Heart right ventricle (tissue), 16 donors: ENCODE results near the gene SNCA. TPM values are rescaled to one million over a fixed set of nuclear protein-coding genes. Genes with fewer than 3 reads are reported as not detected.

ENCODE experiments used
- ATAC-seq, 8 donors: fragments of 200-7000 bp; cut with Tn5 transposase; one replicate each; pipeline ENCODE4 v1.9.1; 2020; ENCODE audit warnings: mild to moderate bottlenecking in 8 of 8, moderate library complexity in 8 of 8, moderate number of reproducible peaks in 1 of 8
- DNase-seq, 2 donors: peaks; one replicate each; pipeline ENCODE4 v3.0.0-alpha.2; 2020
- H3K27ac ChIP-seq, 10 donors: fragments of 200-600 bp; sonication (generic) in 2 of 10; one replicate each; pipeline versions ENCODE4 v1.5.0 to v1.8.0; 2020 to 2022; ENCODE audit warnings: mild to moderate bottlenecking in 3 of 10
- H3K27me3 ChIP-seq, 7 donors: fragments of 200-600 bp; one replicate each; pipeline ENCODE4 v1.8.0; 2021 to 2022; ENCODE audit warnings: mild to moderate bottlenecking in 2 of 7
- H3K36me3 ChIP-seq, 9 donors: fragments of 200-600 bp; sonication (generic) in 1 of 9; one replicate each; pipeline versions ENCODE4 v1.5.0 to v1.8.0; 2020 to 2022; ENCODE audit warnings: mild to moderate bottlenecking in 2 of 9
- H3K4me1 ChIP-seq, 9 donors: fragments of 200-600 bp; sonication (generic) in 1 of 9; one replicate each; pipeline versions ENCODE4 v1.5.0 to v1.8.0; 2020 to 2022; ENCODE audit warnings: mild to moderate bottlenecking in 4 of 9
- H3K4me3 ChIP-seq, 10 donors: fragments of 200-600 bp; sonication (generic) in 2 of 10; one replicate each; pipeline versions ENCODE4 v1.5.0 to v1.8.0; 2020 to 2022; ENCODE audit warnings: mild to moderate bottlenecking in 7 of 10, moderate library complexity in 2 of 10
- H3K9me3 ChIP-seq, 11 donors: fragments of 200-600 bp in 10 of 11; sonication (generic) in 2 of 11; one replicate each; pipeline versions ENCODE4 v1.5.0 to v1.8.0; 2013 to 2022; ENCODE audit warnings: mild to moderate bottlenecking in 2 of 11, control low read depth in 1 of 11, moderate library complexity in 1 of 11
- WGBS, 2 donors: extraction: QIAGEN DNeasy Blood & Tissue Kit; methylation state at CpG; one replicate each; pipeline ENCODE4 v1.1.7; 2013; ENCODE audit warnings: inconsistent platforms in 1 of 2; 5-methylcytosine and 5-hydroxymethylcytosine counted together
- intact Hi-C, 10 donors: fragments of 100-400 bp; cut with DNase I; formaldehyde crosslinking; loops; one replicate each; pipeline versions ENCODE4 v1.11.1 to v1.14.2; 2022
- polyA plus RNA-seq, 2 donors: library from polyadenylated mRNA; stranded (reverse); fragments of 200-250 nt; gene quantifications; one replicate each; pipeline ENCODE4 v1.2.3, GENCODE V29; 2013
- total RNA-seq, 10 donors: library from RNA; stranded (reverse); fragmentation: NEBNext Ultra II Directional in 3 of 10; extraction: Animal tissue kit (Norgen Biotek cat#: 25700) in 3 of 10; gene quantifications; one replicate each; pipeline versions ENCODE4 v1.2.1 to v1.2.4, GENCODE V29; 2021 to 2023
- TF ChIP-seq, protein P1 (sequence below), 9 donors: fragments of 200-600 bp; sonication (generic) in 2 of 9; IDR thresholded peaks; one replicate each; pipeline versions ENCODE4 v1.5.0 to v1.8.0; 2021 to 2022; ENCODE audit warnings: antibody characterized with exemption in 9 of 9, mild to moderate bottlenecking in 5 of 9, moderate library complexity in 1 of 9
- donor health status: Arrhythmogenic right ventricular cardiomyopathy.
- donor health status: ischemic (EF 13 %, LVEDD 7.1; RV severe dilation, severe dysfunction).
- donor health status: healthy with polysubstance abuse.
- donor health status: DM: no; HTN: yes; CAD: no.
- donor health status: DM: no; HTN: no; CAD: no.
- donor health status: ischemic (EF 25% LVEDD 6.9; RV normal size, moderate dysfunction).
- donor health status: ischemic (EF 25% LVEDD 5.7; RV mildly dilated, moderate dysfunction).
- donor health status: healthy.
- donor health status: DM: yes; HTN: yes; CAD: no.
- donor health status: Ischemic cardiomyopathy.
- donor health status: ischemic (EF 35%, LVEDD 5.7; RV mildly dilated, moderate dysfunction).
- donor health status: nonischemic (EF 11% LVEDD 7.7; RV severe dilation, severe dysfunction).
- donor health status: DM: yes; HTN: yes; CAD: no.
- donor health status: PGD.
- donor health status: ischemic (EF 29% LVEDD 5.4; RV normal size, mild dysfunction).
- donor health status: nonischemic (EF 23%, LVEDD 6.1; RV moderate dilation, normal function).

Gene SNCA
- total and polyA plus RNA-seq, 12 donors, result 1.8 to 29.8 (median 3.2) TPM

DNA sequence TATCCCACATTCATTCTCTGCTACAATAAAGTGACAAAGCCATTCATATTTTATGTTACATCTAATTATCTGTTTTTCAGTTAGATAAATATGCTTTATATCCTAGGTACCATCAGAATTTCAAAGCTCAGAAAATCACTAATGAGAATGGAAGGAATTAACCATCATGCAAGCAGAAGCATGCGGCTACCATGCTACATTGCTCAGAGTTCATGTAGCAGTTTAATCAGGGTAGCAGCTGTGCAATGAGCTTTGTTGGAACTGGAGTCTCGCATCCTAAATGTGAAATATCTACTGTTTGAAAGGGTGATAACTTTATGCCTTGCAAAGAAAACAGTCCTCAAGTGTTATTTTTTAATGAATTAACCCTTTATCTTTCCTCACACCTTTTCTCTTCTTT, 77.5 kb downstream of the SNCA start:
- no peak overlapping the region for H3K27ac ChIP-seq
- WGBS, 2 donors, result 93 to 95% methylated on average over 2 of the region's 2 CpGs
- peaks cover 0 to 3% (median 0%) of the 10 kb centered on the region in 9 donors for H3K4me1 ChIP-seq
- H3K4me3 ChIP-seq, result no peak overlapping the region
- DNase-seq (no peak), ATAC-seq (no peak)
- no peaks in the 10 kb centered on the region for H3K27me3 ChIP-seq
- H3K36me3 ChIP-seq, result no peaks in the 10 kb centered on the region
- TF ChIP-seq, protein P1, sequence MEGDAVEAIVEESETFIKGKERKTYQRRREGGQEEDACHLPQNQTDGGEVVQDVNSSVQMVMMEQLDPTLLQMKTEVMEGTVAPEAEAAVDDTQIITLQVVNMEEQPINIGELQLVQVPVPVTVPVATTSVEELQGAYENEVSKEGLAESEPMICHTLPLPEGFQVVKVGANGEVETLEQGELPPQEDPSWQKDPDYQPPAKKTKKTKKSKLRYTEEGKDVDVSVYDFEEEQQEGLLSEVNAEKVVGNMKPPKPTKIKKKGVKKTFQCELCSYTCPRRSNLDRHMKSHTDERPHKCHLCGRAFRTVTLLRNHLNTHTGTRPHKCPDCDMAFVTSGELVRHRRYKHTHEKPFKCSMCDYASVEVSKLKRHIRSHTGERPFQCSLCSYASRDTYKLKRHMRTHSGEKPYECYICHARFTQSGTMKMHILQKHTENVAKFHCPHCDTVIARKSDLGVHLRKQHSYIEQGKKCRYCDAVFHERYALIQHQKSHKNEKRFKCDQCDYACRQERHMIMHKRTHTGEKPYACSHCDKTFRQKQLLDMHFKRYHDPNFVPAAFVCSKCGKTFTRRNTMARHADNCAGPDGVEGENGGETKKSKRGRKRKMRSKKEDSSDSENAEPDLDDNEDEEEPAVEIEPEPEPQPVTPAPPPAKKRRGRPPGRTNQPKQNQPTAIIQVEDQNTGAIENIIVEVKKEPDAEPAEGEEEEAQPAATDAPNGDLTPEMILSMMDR (IDR thresholded peaks at IDR 0.05), result no peak
- H3K9me3 ChIP-seq, result no peaks in the 10 kb centered on the region
- intact Hi-C loops, result no loop called here

DNA sequence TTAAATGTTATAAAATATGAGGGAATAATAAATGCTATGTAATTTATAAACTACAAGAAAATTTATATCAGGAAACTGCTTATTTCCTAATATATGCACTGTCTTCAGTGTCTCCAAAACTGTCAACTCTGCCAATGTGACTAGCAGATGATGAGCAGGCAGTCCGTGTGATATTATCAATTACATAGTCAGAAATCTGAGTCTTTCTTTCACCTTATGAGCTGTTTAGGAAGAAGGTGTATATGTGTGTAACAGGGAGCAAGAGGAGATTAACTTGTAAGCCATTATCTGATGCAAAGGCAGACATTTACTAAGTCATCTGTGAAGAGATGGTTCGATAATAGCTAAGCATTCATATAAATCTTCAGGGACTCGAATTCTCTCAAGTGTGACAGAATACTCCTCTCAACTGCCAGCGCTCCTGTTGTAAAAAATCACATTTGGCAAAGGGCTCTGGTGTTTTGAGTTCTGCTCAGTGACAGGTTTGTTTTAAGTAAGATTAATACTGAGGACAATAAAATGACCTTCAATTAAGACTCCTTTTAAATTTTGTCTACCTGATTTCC, 79.7 kb downstream of the SNCA start:
- TF ChIP-seq, protein P1 (IDR thresholded peaks at IDR 0.05), result no peak
- no peak overlapping the region for H3K4me3 ChIP-seq
- intact Hi-C loops, result no loop called here
- DNase-seq (no peak), ATAC-seq (no peak)
- H3K36me3 ChIP-seq, result no peaks in the 10 kb centered on the region
- no peaks in the 10 kb centered on the region for H3K9me3 ChIP-seq
- WGBS, 2 donors, result 50 to 53% methylated on average over 4 of the region's 4 CpGs
- no peak overlapping the region for H3K27ac ChIP-seq
- no peaks in the 10 kb centered on the region for H3K27me3 ChIP-seq
- peaks cover 0 to 11% (median 7%) of the 10 kb centered on the region in 9 donors for H3K4me1 ChIP-seq

DNA sequence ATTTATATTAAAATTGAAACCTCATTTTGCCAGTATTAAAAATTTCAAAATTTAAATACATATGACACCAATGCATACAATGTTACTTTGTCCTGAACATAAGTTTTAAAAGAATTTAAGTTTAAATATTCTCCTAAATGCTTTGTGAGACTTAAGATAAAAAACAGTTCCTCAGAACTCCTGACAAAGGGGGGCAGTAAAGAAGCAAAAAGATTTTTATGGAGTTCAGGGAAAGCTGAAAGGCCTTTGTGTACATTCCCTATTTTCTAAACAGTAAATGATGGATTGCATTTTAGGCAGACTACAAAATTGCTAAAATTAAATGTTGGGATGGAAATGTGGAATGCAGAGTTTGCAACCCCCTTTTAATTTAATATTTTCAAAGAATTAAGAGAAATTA, 81.7 kb downstream of the SNCA start:
- no peak for DNase-seq
- no peaks in the 10 kb centered on the region for H3K9me3 ChIP-seq
- peaks cover 0 to 11% (median 7%) of the 10 kb centered on the region in 9 donors for H3K4me1 ChIP-seq
- H3K27me3 ChIP-seq, result no peaks in the 10 kb centered on the region
- TF ChIP-seq, protein P1 (IDR thresholded peaks at IDR 0.05), result no peak
- no peak overlapping the region for H3K27ac ChIP-seq
- H3K36me3 ChIP-seq, result no peaks in the 10 kb centered on the region
- ATAC-seq, result no peak
- no peak overlapping the region for H3K4me3 ChIP-seq
- intact Hi-C loops, result no loop called here

DNA sequence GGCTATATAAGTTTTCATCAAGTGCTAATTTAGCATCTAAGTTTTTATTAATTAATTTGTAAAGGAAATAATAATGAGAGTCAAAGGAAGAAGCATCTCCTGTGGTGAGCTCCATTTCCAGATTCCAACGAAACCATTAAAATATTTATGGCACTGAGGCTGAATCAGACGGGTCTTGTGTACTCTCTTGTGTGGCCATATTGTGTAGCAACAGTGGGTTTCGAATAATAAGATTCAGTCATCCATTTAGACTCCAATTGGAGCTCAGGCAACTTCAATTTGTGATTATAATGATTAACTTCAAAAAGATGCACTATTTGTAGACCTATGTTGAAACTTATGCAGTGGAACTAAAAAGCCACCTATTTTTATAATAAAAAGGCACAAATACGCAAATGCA, 82.4 kb downstream of the SNCA start:
- Histone ChIP-seq H3K9me3 (no peaks in the 10 kb centered on the region), H3K27ac (no peak overlapping the region), H3K36me3 (no peaks in the 10 kb centered on the region), H3K4me3 (no peak overlapping the region), H3K27me3 (no peaks in the 10 kb centered on the region), H3K4me1 (peaks cover 0 to 11% (median 7%) of the 10 kb centered on the region in 9 donors)
- DNase-seq, result no peak
- intact Hi-C loops, result no loop called here
- ATAC-seq, result no peak
- WGBS, 2 donors, result 82 to 86% methylated on average over 4 of the region's 4 CpGs
- TF ChIP-seq, protein P1 (IDR thresholded peaks at IDR 0.05), result no peak
